Muscle of arm (tissue), 12 donors: ENCODE data around the gene IDH2. TPM values are rescaled to one million over a fixed set of nuclear protein-coding genes. Genes with fewer than 3 reads are reported as not detected.
"Not testable (repeated sequence)": the region's sequence is repeated elsewhere in the genome, so short reads cannot be mapped to it uniquely, and the experiment has no call there.

Experiments
- DNase-seq: peaks from one replicate; pipeline ENCODE4 v3.0.0-alpha.2; 2013
- polyA plus RNA-seq, 12 donors: library from polyadenylated mRNA; unstranded; fragments of 120-200 nt; gene quantifications; one replicate each; pipeline ENCODE4 v1.2.1, GENCODE V29; 2013; ENCODE audit not compliant: insufficient read length in 12 of 12

IDH2 gene
- polyA plus RNA-seq, 12 donors: 159 to 288 (median 245) TPM; not detected in 1

DNA sequence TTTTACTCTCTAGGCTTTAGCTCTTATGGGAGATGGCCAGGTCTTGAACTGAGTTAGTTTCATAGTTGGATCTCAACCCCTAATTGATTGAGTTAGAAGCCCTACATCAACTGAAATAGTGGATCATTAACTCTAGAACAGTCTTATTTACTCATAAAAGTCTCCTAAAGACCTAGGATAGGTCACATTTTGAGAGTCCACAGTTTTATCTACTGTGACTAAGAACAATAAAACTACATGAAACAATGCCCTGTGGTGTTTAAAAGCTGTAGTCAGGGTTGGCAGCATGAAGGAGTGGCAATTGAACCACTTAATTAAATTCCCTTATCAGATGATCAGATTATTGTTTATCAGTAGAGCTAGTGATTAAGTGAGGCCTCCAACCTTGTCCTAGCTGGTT lies 22.2 kb upstream of the IDH2 start:
- DNase-seq: no peak

DNA sequence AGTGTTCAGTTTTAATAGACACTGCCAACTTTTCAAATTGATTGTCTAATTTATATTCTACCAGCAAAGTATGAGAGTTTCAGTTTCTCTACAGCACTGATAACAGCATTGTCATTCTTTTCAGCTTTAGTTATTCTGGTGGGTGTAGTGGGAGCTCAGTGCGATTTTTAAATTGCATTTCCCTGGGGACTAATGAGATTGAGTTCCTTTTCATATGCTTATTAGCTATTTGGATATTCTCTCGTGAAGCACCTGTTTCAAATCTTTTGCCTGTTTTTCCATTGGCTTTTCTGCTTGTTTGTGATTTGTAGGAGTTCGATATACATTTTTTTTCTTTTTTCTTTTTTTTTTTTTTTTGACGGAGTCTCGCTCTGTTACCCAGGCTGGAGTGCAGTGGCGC lies 18.8 kb upstream of the IDH2 start:
- no peak for DNase-seq

DNA sequence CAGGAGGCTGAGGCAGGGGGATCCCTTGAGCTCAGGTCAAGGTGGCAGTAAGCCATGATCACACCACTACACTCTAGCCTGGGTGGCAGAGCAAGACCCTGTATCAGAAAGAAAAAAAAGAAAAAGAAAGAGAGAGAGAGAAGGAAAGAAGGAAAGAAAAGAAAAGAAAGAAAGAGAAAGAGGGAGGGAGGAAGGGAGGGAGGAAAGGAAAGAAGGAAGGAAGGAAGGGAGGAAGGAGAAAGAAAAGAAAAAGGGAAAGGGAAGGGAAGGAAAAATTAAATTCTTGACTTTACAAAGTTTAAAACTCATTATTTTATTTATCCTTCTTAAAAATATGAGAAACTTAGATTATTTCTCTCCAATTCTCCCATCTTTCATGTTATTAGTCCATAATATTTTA lies 17.1 kb upstream of the IDH2 start:
- no peak for DNase-seq

DNA sequence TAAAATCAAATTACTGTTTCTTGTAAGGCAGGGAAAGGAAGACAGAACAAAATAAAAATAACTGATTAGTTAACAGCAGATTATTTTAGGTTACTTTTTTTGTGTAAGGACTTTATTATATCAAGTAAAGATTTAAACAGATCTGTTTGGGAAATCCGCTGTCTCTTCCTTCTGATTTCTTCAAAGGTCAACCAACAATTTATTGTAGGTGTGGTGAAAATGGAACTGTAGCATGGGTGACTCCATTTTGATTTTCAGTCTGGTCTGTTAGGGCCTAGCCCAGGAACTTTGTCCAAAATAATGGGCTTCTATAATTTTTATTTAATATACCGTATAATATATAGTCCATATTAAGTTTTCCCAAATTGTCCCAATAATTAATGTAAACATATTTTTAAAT lies 13.5 kb upstream of the IDH2 start:
- no peak for DNase-seq

DNA sequence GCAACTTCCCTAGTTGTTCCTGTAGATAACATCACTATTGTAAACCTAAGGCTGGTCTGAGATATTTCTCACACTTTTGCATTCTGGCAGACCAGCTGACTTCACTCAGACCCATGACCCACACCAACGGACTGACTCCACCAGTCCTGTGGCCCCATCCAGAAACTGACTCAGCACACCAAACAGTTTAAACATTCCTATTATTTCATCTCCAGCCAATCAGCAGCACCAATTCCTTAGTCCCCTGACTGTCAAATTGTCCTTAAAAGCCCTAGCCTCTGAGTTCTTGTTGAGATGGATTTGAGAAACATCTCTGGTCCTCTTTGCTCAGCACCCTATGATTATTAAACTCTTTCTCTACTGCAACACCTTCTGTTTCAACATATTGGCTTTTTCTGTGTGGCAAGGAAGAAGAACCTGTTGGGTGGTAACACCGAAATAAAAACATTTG lies 12.2 kb upstream of the IDH2 start:
- DNase-seq: no peak

DNA sequence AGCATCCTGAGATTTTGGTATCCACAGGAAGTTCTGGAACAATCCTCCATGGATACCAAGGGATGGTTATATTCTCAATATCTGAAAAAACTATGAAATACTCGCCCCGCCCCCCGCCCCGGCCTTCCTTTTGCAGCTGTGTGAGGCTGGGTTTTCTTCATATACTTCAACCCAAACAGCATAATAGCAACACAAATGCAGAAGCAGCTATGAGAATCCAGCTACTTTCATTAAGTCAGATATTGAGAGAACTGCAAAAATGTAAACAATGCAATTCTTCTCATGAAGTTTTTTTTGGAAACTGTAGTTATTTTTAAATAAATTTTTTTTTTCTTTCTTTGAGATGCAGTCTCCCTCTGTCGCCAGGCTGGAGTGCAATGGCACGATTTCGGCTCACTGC lies 10.9 kb upstream of the IDH2 start:
- no peak for DNase-seq

DNA sequence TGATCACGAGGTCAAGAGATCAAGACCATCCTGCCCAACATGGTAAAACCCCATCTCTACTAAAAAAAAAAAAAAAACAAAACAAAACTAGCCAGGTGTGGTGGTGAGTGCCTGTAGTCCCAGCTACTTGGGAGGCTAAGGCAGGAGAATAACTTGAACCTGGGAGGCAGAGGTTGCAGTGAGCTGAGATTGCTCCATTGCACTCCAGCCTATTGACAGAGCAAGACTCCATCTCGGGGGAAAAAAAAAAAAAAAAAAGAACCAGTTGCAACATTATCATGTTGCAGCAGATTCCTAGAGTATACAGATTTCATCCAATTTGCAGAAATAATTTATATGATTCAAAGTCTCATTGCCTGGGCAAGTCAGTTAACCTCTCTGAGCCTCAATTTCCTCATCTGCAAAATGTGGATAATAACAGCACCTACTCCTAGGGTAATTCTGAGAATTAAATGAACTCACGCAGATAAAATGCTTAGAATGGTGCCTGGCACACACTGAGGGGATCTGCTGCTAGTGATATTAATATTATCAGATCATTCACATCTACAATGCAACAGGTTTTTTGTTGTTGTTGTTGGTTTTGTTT lies 7.0 kb upstream of the IDH2 start:
- not testable (repeated sequence) for DNase-seq

DNA sequence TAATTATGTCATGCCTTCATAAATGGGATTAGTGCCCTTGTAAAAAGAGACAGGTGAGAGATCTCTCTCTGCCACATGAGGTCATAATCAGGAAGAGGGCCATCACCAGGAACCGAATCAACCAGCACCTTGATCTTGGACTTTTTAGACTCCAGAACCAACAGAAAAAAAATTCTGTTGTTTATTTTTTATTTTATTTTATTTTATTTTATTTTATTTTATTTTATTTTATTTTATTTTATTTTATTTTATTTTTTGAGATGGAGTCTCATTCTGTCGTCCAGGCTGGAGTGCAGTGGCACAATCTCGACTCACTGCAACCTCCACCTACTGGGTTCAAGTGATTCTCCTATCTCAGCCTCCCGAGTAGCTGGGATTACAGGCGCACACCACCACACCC lies 5.8 kb upstream of the IDH2 start:
- not testable (repeated sequence) for DNase-seq

DNA sequence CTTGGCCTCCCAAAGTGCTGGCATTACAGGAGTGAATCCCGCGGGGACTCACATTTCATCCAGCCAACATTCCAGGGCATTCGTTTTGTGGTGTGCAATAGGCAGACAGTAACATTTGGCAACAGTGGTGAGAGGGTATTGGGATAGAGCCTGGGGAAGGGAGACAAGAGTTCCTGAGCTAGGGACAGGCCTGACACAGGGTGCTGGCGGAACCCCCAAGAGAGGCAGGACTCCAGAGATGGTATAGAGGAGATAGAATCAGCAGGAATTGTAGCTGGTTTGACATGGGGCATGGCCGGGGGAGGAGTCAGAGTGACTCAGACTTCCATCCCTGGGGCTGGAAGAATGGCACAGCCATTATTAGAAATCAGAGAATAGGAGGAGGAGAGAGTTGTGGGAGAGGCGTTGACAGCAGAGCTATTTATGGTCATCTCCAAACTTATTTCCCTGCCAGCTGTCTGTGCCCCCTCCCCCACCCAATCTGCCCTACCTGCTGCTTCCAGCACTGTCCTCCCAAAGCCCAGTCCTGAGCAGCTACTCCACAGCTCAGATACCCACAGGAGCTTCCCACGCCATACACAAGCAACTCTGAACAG lies 4.4 kb upstream of the IDH2 start:
- DNase-seq: no peak

DNA sequence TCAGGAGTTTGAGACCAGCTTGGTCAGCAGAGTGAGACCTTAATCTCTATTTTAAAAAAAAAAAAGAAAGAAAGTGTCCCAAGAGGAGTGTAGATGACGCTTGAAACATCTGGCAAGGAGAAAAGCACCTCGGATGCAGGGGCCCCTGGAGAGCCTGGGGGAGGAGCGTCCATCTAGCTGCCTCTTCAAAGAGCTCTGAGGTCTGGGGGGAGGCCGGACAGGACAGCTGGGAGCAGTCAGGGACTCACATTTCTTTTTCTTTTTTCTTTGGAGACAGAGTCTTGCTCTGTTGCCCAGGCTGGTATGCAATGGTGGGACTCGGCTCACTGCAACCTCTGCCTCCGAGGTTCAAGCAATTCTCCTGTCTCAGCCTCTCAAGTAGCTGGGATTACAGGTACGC lies 3.3 kb upstream of the IDH2 start:
- no peak for DNase-seq

DNA sequence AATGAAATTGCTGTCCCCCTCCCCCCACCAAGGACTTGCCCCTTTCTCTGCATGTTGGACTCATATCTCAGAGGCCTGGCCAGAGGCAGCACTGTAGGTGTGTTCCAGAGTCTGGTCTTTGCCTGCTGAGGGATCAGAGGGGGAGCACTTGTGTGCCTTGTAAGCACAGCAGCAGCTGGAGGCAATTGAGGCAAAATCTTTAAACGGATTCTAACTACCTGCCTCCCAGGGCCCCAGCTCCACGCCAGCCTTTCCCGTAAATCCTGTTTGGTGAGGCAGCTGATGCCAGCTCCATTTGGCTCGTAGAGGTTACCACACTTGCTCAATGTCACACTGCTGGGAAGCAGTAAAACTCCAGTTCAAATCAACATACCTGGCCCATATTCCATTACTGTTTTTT lies 2.3 kb upstream of the IDH2 start:
- no peak for DNase-seq

DNA sequence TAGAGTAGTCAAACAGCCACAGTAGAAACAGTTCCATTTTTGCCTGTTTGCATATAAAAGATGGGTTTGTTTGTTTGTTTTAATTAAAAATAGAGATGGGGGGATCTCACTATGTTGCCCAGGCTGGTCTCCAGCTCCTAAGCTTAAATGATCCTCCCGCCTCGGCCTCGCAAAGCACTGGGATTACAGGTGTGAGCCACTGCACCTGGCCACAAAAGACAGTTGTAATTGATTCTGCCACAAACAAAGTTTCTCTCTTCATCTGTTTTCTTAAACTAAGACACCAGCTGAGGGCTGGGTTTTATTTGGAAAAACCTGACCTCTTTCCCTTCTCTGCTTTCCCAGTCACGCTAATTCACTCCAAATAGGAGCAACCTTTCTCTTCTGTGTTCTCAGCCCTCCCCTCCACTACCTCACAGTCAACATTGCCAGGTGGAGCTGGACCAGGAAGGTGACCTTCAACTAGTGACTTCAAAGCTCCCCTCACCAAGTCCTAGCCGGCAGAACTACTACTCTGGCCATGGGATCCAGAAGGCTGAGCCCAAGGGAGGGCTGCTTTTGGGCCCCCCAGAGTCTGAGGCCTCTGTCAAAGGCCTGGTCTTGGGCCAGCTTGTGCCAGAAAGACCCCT lies 1.5 kb upstream of the IDH2 start:
- no peak for DNase-seq

DNA sequence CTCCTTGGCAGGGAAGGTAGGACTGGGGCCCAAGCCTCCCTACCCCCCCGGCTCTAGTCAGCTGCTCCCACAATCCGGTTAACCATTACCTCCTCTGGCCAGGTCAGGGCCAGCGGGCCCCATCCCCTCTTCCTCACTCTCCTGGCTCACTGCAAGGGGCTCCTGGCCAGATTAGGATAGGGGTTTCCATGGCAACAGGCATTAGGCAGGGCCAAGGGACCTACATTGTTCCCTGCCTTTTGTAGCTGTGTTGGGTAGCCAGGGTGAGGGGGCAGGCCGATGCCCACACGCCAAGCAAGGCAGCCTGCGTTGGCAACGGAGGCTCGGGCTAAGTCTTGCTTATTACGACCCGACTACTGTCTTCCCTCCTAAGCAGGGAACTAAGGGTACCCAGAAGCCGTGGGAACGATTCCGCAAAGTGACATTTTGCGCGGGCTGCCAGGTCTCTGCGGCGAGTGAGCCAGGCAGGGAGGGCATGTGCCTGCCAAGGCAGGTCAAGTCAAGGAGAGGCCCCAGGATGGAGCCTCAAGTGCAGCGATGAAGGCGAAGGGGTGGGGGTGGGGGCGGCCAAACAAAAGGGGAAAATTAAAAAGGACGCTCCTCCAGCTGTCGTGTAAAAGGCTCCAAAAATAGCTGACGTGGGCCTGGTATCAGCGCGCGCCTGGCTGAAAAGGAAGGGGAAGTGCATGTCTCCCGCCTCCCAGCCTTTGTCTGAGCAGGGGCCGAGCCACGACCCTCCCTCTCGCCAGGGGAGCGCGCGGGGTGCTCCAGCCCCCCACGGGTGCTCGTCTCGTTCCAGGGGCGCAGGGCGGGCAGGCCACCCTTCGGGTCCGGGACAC lies 919 bp downstream of the IDH2 start:
- peak; percentile 66 for DNase-seq

DNA sequence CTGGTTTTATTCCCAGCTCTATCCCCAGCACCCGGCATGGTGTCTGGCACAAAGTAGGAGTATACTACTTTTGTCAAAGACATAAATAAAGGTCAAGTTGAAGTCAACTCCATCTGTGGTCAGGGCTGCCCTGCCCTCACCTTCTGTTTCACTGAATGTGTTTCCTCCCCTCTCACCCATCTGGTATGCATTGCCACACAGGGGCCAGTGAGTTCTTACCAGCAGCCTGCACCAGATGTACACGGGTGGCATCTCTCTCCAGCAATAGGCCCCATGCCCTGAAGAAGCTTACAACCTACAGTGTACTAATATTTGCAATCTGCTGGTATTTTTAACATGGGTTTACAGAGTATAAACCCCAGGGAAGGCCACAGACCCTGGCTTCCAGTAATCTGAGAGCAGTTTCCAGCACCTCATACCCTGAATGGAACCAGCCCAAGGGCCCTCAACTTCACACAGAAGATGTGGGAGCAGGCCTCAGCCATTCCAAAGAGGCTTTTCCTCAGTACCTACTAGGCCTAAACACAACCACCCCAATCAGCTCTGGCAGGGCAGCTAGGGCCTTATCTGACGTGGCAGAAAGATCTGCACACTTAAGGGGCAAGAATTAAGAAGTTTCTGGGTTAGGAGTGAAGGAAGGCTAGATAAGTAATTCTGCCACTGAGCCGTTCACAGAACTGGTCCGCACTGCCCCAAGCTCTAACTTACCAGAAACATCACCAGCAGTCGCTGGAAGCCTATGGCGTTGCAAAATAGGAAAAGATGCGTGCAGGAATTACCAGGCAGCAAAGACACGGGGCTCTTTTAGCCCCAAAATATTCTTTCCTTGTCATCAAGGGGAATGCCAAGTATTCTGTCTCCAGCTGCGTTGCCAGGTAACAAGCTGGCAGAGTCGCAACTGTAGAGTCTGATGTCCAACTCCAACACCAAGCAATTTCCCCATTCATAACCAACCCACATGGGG lies 2.1 kb downstream of the IDH2 start:
- peak; percentile 71 for DNase-seq

DNA sequence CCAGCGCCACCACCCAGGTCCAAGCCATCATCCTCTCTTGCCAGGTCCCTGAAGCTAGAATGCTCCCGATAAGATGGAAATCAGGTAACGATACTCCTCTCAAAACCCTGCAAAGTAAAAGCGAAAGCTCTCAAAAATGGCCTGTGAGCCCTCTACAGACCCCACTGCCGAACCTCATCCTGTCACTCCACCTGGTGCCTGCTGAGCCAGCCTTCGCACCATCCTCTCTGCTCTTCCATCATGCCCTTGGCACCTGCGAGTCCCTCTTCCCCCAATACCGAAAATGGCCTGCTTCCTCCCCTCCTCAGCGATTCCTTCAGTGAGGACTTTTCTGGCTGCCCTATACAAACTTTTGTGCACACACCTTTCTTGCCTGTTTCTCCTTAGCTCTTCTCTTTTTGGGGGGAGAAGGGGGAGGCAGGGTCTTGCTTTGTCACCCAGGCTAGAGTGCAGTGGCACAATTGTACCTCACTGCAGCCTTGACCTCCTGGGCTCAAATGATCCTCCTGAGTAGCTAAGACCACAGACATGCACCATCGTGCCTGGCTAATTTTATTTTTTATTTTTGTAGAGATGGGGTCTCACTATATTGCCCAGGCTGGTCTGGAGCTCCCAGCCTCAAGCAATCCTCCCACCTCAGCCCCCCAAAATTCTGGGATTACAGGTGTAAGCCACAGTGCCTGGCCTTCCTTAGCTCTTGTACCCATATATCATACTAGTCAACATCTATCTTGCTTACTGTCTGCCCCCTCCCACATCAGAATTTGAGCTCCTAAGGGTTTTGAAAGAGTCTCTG lies 3.0 kb downstream of the IDH2 start:
- no peak for DNase-seq

DNA sequence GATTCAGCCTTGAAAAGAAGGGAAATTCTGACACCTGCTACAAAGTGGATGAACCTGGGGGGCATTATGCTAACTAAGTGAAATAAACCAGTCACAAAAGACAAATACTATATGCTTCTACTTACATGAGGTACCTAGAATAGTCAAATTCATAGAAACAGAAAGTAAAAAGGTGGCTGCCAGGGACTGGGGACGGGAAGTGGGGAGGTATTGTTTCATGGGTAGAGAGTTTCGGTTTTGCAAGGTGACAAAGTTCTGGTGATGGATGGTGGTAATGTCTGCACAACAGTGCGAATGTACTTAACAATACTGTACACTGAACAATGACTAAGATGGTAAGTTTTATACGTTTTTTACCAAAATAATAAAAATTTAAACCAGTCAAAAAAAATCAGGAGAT lies 4.8 kb downstream of the IDH2 start:
- no peak for DNase-seq

DNA sequence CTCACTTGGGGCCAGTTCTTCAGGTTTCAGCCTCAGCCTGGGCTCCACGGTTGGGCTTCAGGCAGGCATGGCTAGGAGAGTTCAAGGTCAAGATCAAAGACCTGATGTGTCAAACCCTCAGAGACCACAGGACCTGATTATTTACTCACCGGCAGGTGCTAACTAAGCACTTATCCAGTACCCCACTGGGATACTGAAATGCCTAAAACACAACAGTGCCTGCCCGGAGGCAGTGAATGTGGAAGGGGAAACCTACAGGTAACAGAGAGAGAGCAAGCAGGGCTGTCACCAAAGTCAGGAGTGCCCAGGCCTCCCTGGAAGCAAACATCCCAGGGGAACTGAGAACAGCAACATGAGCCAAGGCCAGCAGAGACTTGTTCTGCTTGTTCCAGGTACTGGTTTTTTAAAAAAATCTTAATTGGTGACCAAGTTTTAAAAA lies 6.7 kb downstream of the IDH2 start:
- no peak for DNase-seq

DNA sequence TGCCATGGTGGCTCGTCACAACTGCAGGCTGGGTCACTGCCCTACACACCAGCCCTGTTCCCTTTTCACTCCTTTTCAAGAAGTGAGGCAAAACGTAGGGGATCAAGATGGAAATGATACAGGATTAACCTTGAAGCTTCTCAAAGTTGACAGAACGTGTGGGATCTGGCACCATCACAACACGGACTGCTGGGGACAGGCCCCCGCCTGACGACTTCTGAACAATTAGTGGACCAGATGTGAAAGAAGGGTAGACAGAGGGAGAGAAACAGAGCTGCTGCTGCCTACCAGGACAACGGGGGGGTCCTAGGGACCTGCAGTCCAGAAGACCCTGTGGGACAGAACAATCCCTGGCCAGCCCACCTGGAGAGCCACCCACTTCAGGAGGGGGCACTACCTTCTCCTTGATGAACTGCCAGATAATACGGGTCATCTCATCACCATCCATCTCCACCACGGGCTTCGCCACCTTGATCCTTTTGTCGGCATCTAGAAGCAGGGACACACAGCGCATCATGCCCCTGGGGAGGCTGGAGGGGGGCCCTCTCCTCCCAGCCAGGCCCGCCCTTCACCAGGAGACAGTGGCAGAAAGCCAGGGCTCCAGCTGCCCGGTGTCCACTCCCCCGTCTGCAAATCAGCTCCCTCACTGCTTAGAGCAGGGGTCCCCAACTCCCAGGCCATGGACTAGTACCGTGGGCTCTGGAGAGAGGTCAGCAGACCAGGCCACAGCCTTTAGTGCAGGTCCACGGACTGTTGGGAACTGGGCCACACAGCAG lies 10.9 kb downstream of the IDH2 start:
- DNase-seq: no peak

DNA sequence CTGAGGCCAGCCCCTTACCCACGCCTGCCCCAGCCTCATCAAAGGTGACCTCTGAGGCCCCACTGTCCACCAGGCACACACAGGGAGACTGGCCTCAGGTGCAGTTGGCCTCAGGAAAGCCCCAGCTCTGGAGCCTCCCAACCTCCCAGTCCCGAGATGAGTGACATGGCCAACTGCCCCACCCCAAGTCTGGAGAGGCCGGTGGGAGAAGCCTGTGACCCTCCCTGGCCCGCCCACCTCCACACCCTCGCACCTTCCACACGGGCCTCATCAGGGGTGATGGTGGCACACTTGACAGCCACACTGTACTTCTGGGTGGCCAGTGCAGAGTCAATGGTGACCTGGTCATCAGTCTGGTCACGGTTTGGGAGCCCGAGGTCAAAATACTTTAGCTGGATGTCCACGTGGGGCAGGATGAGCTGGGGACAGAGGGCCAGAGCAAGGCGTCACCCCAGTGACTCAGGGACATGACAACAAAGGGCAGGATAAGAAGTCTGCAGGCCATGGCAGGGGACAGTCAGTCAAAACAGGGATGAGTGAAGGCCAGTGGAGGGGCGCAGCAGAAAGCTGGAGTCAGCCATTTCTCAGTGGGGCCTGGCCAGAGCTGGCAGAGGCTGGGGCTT lies 11.9 kb downstream of the IDH2 start:
- DNase-seq: no peak
